Mesenchymal stem cell (in vitro differentiated cells and primary cell): ENCODE results near the gene SYNDIG1L.
A peak's percentile ranks its signal among the peaks of the same experiment; 100 is the strongest.
"Not testable (repeated sequence)": the region's sequence is repeated elsewhere in the genome, so short reads cannot be mapped to it uniquely, and the experiment has no call there.

ENCODE experiments used
- DNase-seq: peaks from one replicate; pipeline ENCODE4 v3.0.0-alpha.2; 2013
- H2AFZ ChIP-seq: one replicate; pipeline ENCODE4 v1.6.1; 2013; ENCODE audit warnings: low read depth, mild to moderate bottlenecking, control low read depth, inconsistent platforms, low read length, moderate library complexity
- H2AK5ac ChIP-seq: 2 replicates; pipeline ENCODE4 v1.6.1; 2013; ENCODE audit warnings: low read length, moderate library complexity, mild to moderate bottlenecking, inconsistent platforms; ENCODE audit not compliant: severe bottlenecking
- H2BK120ac ChIP-seq: one replicate; pipeline ENCODE4 v1.6.1; 2013; ENCODE audit warnings: low read depth, mild to moderate bottlenecking, inconsistent platforms, low read length, moderate library complexity
- H2BK12ac ChIP-seq, 2 experiments: one replicate each; pipeline ENCODE4 v1.6.1; 2013; ENCODE audit warnings: inconsistent platforms in 2 of 2, low read length in 2 of 2, mild to moderate bottlenecking in 2 of 2, moderate library complexity in 2 of 2, control low read depth in 1 of 2
- H2BK15ac ChIP-seq: one replicate; pipeline ENCODE4 v1.6.1; 2013; ENCODE audit warnings: mild to moderate bottlenecking, low read depth, inconsistent platforms; ENCODE audit not compliant: poor library complexity, severe bottlenecking
- H2BK5ac ChIP-seq: 2 replicates; pipeline ENCODE4 v1.6.1; 2013; ENCODE audit warnings: low read depth, mild to moderate bottlenecking, low read length, control low read depth, inconsistent platforms; ENCODE audit not compliant: poor library complexity, severe bottlenecking
- H3K14ac ChIP-seq, 2 experiments: one replicate each; pipeline ENCODE4 v1.6.1; 2013; ENCODE audit warnings: inconsistent platforms in 2 of 2, low read length in 2 of 2, control low read depth in 1 of 2, mild to moderate bottlenecking in 1 of 2, moderate library complexity in 1 of 2
- H3K18ac ChIP-seq, 2 experiments: one replicate each; pipeline ENCODE4 v1.6.1; 2013; ENCODE audit warnings: inconsistent platforms in 2 of 2, low read length in 2 of 2, control low read depth in 1 of 2, low read depth in 1 of 2, mild to moderate bottlenecking in 1 of 2
- H3K23ac ChIP-seq, 2 experiments: one replicate each; pipeline ENCODE4 v1.6.1; 2013; ENCODE audit warnings: inconsistent platforms in 2 of 2, low read length in 2 of 2, mild to moderate bottlenecking in 2 of 2, moderate library complexity in 2 of 2, control low read depth in 1 of 2
- H3K27ac ChIP-seq: 2 replicates; pipeline ENCODE4 v1.5.1; 2013; ENCODE audit warnings: mild to moderate bottlenecking, moderate library complexity, low read length, control low read depth, inconsistent platforms; ENCODE audit not compliant: poor library complexity, severe bottlenecking
- H3K27me3 ChIP-seq, 2 experiments: 2 replicates each; pipeline versions ENCODE4 v1.6.1 to v1.7.0; 2013; ENCODE audit warnings: low read length in 2 of 2, mild to moderate bottlenecking in 2 of 2, moderate library complexity in 2 of 2, control low read depth in 1 of 2, inconsistent platforms in 1 of 2; ENCODE audit not compliant: control insufficient read depth in 1 of 2, insufficient read depth in 1 of 2
- H3K36me3 ChIP-seq, 2 experiments: 2 replicates each; pipeline versions ENCODE4 v1.6.1 to v1.7.0; 2013; ENCODE audit warnings: low read length in 2 of 2, control low read depth in 1 of 2, inconsistent platforms in 1 of 2, low read depth in 1 of 2, mild to moderate bottlenecking in 1 of 2; ENCODE audit not compliant: insufficient read depth in 2 of 2, control insufficient read depth in 1 of 2
- H3K4ac ChIP-seq, 2 experiments: one replicate each; pipeline ENCODE4 v1.6.1; 2013; ENCODE audit warnings: inconsistent platforms in 2 of 2, low read length in 2 of 2, mild to moderate bottlenecking in 2 of 2, moderate library complexity in 2 of 2, control low read depth in 1 of 2, low read depth in 1 of 2
- H3K4me1 ChIP-seq: 2 replicates; pipeline ENCODE4 v1.6.1; 2013; ENCODE audit warnings: low read depth, low read length, control low read depth; ENCODE audit not compliant: control insufficient read depth, insufficient read depth
- H3K4me2 ChIP-seq: 2 replicates; pipeline ENCODE4 v1.6.1; 2013; ENCODE audit warnings: low read length, mild to moderate bottlenecking, inconsistent platforms; ENCODE audit not compliant: poor library complexity, severe bottlenecking
- H3K4me3 ChIP-seq, 2 experiments: 2 replicates each; pipeline versions ENCODE4 v1.5.1 to v1.7.0; 2013; ENCODE audit warnings: low read length in 2 of 2, mild to moderate bottlenecking in 2 of 2, control low read depth in 1 of 2, low read depth in 1 of 2; ENCODE audit not compliant: insufficient read depth in 1 of 2
- H3K79me1 ChIP-seq: replicated peaks from 2 replicates; pipeline ENCODE4 v1.6.1; 2013; ENCODE audit warnings: mild to moderate bottlenecking, control low read depth, low read length, inconsistent platforms; ENCODE audit not compliant: poor library complexity, severe bottlenecking
- H3K9ac ChIP-seq: 2 replicates; pipeline ENCODE4 v1.7.0; 2013; ENCODE audit warnings: mild to moderate bottlenecking, low read length, moderate library complexity
- H3K9me3 ChIP-seq: 2 replicates; pipeline ENCODE4 v1.7.0; 2013; ENCODE audit warnings: mild to moderate bottlenecking, low read length; ENCODE audit not compliant: control insufficient read depth
- H4K8ac ChIP-seq: one replicate; pipeline ENCODE4 v1.6.1; 2013; ENCODE audit warnings: inconsistent platforms, mild to moderate bottlenecking, low read length, moderate library complexity
- H4K91ac ChIP-seq: one replicate; pipeline ENCODE4 v1.6.1; 2013; ENCODE audit warnings: mild to moderate bottlenecking, low read length, inconsistent platforms
- WGBS: methylation state at CpG from one replicate; pipeline ENCODE4 v1.1.7; 2013; ENCODE audit warnings: mixed read lengths; 5-methylcytosine and 5-hydroxymethylcytosine counted together

Gene SYNDIG1L

GRCh38 chr14:74381571-74381970, 44.4 kb downstream of the SYNDIG1L start:
- H4K91ac ChIP-seq, H4K8ac ChIP-seq, DNase-seq, H2BK5ac ChIP-seq, H3K27ac ChIP-seq, H3K4me2 ChIP-seq, H2AK5ac ChIP-seq, H3K4me1 ChIP-seq, H3K36me3 ChIP-seq, H3K4me3 ChIP-seq, H2AFZ ChIP-seq, H3K9ac ChIP-seq, H3K23ac ChIP-seq, H2BK15ac ChIP-seq, H3K18ac ChIP-seq, H2BK120ac ChIP-seq, H3K9me3 ChIP-seq, H3K79me1 ChIP-seq, H3K14ac ChIP-seq, H3K4ac ChIP-seq, H2BK12ac ChIP-seq: not testable (repeated sequence)
- 43% methylated on average over 1 of the region's 10 CpGs for WGBS
- H3K27me3 ChIP-seq = peaks cover 6 to 14% of the 10 kb centered on the region in 2 experiments

- H3K36me3 ChIP-seq = no peaks in the 10 kb centered on the region
- H3K14ac ChIP-seq = no peak overlapping the region
- no peak overlapping the region for H4K8ac ChIP-seq
- H3K9me3 ChIP-seq = no peaks in the 10 kb centered on the region
- H3K18ac ChIP-seq = no peak overlapping the region
- H3K27ac ChIP-seq = no peak overlapping the region
- H3K27me3 ChIP-seq = peaks cover 0 to 14% of the 10 kb centered on the region in 2 experiments
- 89% methylated on average over 13 of the region's 13 CpGs for WGBS
- no peak overlapping the region for H2BK5ac ChIP-seq
- H2AK5ac ChIP-seq = no peak overlapping the region
- no peak overlapping the region for H3K4ac ChIP-seq
- H3K23ac ChIP-seq = no peak overlapping the region
- no peak overlapping the region for H2BK15ac ChIP-seq
- no peak overlapping the region for H4K91ac ChIP-seq
- no peaks in the 10 kb centered on the region for H3K79me1 ChIP-seq
- H3K4me1 ChIP-seq = peaks cover 1% of the 10 kb centered on the region
- H3K4me2 ChIP-seq = no peak overlapping the region
- no peak overlapping the region for H3K4me3 ChIP-seq
- no peak overlapping the region for H2BK12ac ChIP-seq
- DNase-seq = no peak
- H2BK120ac ChIP-seq = no peak overlapping the region
- no peak overlapping the region for H2AFZ ChIP-seq
- H3K9ac ChIP-seq = no peak overlapping the region
Observed at GRCh38 chr14:74380845-74381244, 45.2 kb downstream of the SYNDIG1L start.

GRCh38 chr14:74380172-74380571, 45.8 kb downstream of the SYNDIG1L start:
- H3K23ac ChIP-seq = no peak overlapping the region
- H4K91ac ChIP-seq = no peak overlapping the region
- no peak overlapping the region for H2BK12ac ChIP-seq
- no peak overlapping the region for H3K14ac ChIP-seq
- H2BK15ac ChIP-seq = no peak overlapping the region
- H3K9me3 ChIP-seq = no peaks in the 10 kb centered on the region
- no peaks in the 10 kb centered on the region for H3K79me1 ChIP-seq
- 92% methylated on average over 5 of the region's 9 CpGs for WGBS
- peak overlapping the region; percentile 42 for H4K8ac ChIP-seq
- peaks cover 0 to 17% of the 10 kb centered on the region in 2 experiments for H3K27me3 ChIP-seq
- H2BK5ac ChIP-seq = no peak overlapping the region
- H3K9ac ChIP-seq = no peak overlapping the region
- H3K4me2 ChIP-seq = no peak overlapping the region
- no peak overlapping the region for H3K18ac ChIP-seq
- H3K36me3 ChIP-seq = no peaks in the 10 kb centered on the region
- H3K4ac ChIP-seq = no peak overlapping the region
- H3K4me3 ChIP-seq = no peak overlapping the region
- H3K27ac ChIP-seq = no peak overlapping the region
- no peak overlapping the region for H2AK5ac ChIP-seq
- H2AFZ ChIP-seq = no peak overlapping the region
- DNase-seq = no peak
- H2BK120ac ChIP-seq = no peak overlapping the region
- H3K4me1 ChIP-seq = peaks cover 1% of the 10 kb centered on the region

GRCh38 chr14:74377976-74378690, 47.9 kb downstream of the SYNDIG1L start:
- Histone ChIP-seq H3K79me1 (no peaks in the 10 kb centered on the region), H2BK15ac (no peak overlapping the region), H3K14ac (peak overlapping the region in 1 of 2 experiments; percentile 8), H3K27ac (no peak overlapping the region), H3K18ac (no peak overlapping the region), H4K8ac (no peak overlapping the region), H3K4me1 (peaks cover 1% of the 10 kb centered on the region), H2BK120ac (no peak overlapping the region), H2BK12ac (no peak overlapping the region), H2AFZ (no peak overlapping the region), H3K4me3 (no peak overlapping the region), H3K9me3 (no peaks in the 10 kb centered on the region), H3K36me3 (no peaks in the 10 kb centered on the region), H3K4me2 (no peak overlapping the region), H3K4ac (no peak overlapping the region), H3K9ac (no peak overlapping the region), H2BK5ac (no peak overlapping the region), H2AK5ac (no peak overlapping the region), H3K23ac (no peak overlapping the region), H3K27me3 (peaks cover 0 to 19% of the 10 kb centered on the region in 2 experiments), H4K91ac (no peak overlapping the region)
- 96% methylated on average over 32 of the region's 38 CpGs for WGBS
- DNase-seq = no peak
